T47D (cell line): ENCODE measurements around the gene ZNF821.
"Not testable (repeated sequence)": the region's sequence is repeated elsewhere in the genome, so short reads cannot be mapped to it uniquely, and the experiment has no call there.

Source experiments
- DNase-seq, 2 experiments: peaks; one replicate each; pipeline versions ENCODE4 v3.0.0 to v3.0.0-alpha.2; 2011 to 2012; ENCODE audit warnings: low read depth in 1 of 2, low spot score in 1 of 2
- JUND ChIP-seq: IDR thresholded peaks from 2 replicates; pipeline ENCODE4 v1.6.1; 2012; ENCODE audit warnings: low read depth
- in situ Hi-C: cut with HindIII; loops from 2 replicates; pipeline ENCODE4 v1.10.0; 2016; ENCODE audit warnings: low sequenced_read_pairs, low pct_unique_long_range_greater_than_20kb

ZNF821 gene

GRCh38 chr16:71894921-71895678 lies 11.1 kb upstream of the ZNF821 start, which contains the start of gene IST1:
Gene IST1 (plus strand): TSS chr16:71895531. CDS start chr16:71915641, 20,110 bp downstream.
- in situ Hi-C loops, result no loop called here
- no peak for TF ChIP-seq JUND
- peak; percentile 95 to 99 for DNase-seq

DNA sequence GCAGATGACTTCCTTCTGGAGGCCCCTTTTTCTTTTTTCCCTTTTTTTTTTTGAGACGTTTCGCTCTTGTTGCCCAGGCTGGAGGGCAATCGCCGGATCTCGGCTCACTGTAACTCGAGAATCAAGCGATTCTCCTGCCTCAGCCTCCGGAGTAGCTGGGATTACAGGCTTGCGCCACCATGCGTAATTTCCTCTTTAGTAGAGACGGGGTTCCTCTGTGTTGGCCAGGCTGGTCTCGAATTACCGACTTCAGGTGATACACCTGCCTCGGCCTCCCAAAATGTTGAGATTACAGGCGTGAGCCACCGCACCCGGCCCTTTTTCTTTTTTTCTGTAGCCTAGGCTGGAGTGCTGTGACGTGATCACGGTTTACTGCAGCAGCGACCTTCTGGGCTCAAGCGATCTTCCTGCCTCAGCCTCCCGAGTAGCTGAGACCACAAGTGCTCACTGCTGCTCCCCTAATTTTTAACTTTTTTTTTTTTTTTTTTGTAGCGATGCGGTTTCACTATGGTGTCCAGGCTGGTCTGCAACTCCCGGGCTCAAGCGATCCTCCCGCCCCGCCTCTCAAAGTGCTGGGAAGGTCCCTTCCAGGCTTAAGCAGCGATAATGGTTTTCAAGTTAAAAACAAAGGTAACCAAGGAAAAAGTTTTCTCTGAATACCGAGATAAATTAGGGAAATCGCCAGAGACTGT lies 10.4 kb upstream of the ZNF821 start:
- peak in 1 of 2 experiments; percentile 71 for DNase-seq
- no peak for TF ChIP-seq JUND
- in situ Hi-C loops, result no loop called here

DNA sequence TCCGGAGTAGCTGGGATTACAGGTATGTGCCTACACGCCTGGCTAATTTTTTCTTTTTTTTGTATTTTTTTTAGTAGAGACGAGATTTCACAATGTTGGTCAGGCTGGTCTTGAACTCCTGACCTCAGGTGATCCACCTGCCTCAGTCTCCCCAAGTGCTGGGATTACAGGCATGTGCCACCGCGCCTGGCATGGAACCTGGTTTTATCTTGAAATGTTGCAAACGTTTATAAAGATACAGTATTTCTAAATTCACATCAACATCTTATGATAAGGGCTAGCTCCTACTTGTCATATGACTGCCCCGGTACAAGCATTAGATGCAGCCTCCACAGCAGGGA lies 9.9 kb upstream of the ZNF821 start:
- DNase-seq, result no peak
- in situ Hi-C loops, result no loop called here
- no peak for TF ChIP-seq JUND

DNA sequence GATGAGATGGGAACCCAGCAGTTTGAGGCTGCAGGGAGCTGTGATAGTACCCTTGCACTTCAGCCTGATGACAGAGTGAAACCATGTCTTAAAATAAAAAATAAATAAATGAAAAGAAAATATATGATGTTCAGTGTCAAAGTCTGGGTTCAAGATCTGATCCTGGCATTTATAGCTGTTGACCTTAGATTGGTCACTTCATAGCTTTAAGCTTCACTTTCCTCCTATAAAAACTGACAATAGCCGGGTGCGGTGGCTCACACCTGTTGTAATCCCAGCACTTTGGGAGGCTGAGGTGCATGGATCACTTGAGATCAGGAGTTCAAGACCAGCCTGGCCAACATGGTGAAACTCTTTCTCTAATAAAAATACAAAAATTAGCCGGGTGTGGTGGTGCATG lies 5.2 kb upstream of the ZNF821 start:
- no peak for DNase-seq
- in situ Hi-C loops, result no loop called here
- TF ChIP-seq JUND, result no peak

GRCh38 chr16:71885261-71885650 lies 1.3 kb upstream of the ZNF821 start:
- in situ Hi-C loops, result no loop called here
- DNase-seq, result peak in 1 of 2 experiments; percentile 38
- no peak for TF ChIP-seq JUND

DNA sequence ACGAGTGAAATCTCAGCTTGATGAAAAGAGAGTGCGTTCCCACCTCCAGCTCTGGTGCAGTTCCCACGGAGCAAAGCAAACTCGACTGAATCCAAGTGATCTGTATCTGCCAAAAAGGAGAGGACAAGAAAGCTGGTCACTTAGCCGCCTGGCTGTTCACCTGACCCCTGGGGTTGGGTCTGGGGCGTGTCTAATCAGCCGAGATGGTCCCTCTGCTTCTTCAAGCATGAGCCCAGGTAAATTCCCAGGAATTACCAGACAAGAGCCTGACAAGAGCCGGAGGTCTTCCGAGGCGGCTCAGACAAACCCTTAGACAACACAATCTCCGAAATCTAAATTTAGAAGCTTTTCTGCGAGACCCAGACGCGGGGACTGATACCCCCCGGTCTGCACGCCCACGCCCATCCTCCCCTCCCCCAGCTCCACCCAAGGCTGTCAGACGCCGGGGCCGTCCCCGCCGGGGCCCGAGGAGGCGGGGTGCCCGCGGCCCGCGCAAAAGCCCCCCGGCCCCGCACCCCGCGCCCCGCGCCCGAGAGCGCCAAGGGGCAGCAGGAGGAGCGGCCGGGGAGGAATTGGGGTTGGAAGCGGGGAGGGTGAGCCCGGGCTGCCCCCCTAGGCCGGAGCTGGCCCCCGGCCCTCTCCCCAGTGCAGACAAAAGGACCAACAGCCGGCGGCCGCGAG lies 674 bp downstream of the ZNF821 start:
- DNase-seq, result peak in 1 of 2 experiments; percentile 65
- in situ Hi-C loops, result no loop called here
- no peak for TF ChIP-seq JUND

DNA sequence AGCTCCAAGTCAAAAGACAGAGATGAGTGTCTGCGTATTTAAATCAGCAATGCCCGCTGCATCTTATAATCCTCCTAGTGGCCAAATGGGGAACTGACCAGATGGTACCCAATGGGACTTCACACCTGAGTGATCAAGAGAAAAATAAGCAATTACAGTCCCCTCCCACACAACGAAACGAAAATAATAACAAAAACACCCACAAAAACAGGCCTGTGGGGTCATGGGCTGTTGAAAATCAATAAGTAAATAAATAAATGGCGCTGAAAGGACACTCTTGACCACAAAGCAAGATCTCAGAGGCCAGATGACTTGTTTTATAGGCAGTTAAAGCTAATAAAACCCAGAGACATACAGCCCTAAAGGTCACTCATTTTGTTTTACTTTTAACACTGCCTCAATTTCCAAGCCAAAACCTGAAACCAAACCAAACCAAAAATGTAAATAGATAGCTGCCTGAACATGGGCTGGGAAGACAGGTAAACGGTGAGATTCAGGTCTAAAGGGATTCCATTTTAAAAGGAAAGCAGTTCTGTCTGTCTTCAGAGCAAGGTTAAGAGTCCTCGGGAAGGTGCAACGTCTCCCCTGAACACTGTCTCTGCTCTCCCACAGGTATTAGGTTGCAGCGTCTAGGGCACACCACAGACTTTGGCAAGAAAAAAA lies 1.3 kb downstream of the ZNF821 start:
- TF ChIP-seq JUND, result no peak
- in situ Hi-C loops, result no loop called here
- peak; percentile 74 to 88 for DNase-seq

GRCh38 chr16:71880176-71880575 lies 3.8 kb downstream of the ZNF821 start:
- no peak for TF ChIP-seq JUND
- in situ Hi-C loops, result no loop called here
- DNase-seq, result no peak

- TF ChIP-seq JUND, result no peak
- no peak for DNase-seq
- in situ Hi-C loops, result no loop called here
Observed at GRCh38 chr16:71878911-71879310, 5.1 kb downstream of the ZNF821 start.

GRCh38 chr16:71873199-71873598 lies 10.8 kb downstream of the ZNF821 start:
- no peak for TF ChIP-seq JUND
- DNase-seq, result no peak
- in situ Hi-C loops, result no loop called here

- no peak for TF ChIP-seq JUND
- in situ Hi-C loops, result no loop called here
- DNase-seq, result no peak
Observed at GRCh38 chr16:71870818-71871217, 13.2 kb downstream of the ZNF821 start.

DNA sequence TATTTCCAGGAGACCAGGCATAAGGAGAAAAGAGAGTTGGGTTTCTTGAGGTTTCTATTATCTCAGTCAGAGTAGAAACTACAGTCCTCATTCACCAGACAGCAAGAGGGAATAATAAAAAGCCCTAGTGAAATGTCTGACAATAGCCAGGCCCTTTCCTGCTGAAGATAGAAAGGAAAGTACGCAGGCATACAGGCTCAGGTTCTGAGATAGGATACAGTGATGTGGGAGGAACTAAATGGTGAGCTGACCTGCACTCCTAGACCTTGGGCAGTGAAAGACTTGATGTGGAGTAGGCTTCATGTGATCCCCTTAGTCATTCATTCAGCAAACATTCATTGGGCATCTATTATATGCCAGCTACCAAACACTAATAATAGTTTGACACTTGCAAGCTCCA lies 14.9 kb downstream of the ZNF821 start:
- TF ChIP-seq JUND, result no peak
- in situ Hi-C loops, result no loop called here
- DNase-seq, result no peak

GRCh38 chr16:71867939-71868338 lies 16.0 kb downstream of the ZNF821 start:
- in situ Hi-C loops, result no loop called here
- no peak for DNase-seq
- no peak for TF ChIP-seq JUND

DNA sequence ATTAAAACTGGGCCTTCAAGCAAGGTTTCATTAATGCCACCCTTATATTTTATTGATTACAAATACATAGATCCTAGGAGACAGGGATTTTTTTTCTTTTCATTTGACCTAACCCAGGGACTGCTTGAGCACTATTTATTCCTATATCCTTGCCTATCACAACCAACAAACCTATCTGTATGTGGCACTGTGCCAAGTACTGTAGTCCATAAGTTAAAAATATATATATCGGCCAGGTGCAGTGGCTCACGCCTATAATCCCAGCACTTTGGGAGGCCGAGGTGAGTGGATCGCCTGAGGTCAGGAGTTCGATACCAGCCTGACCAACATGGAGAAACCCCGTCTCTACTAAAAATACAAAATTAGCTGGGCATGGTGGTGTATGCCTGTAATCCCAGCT lies 16.8 kb downstream of the ZNF821 start:
- in situ Hi-C loops, DNase-seq: not testable (repeated sequence)
